CD4-positive, alpha-beta T cell (primary cell): Measurements from ENCODE around the gene RTN3. TPM values are rescaled to one million over a fixed set of nuclear protein-coding genes. Genes with fewer than 3 reads are reported as not detected.
"Not testable (repeated sequence)": the region's sequence is repeated elsewhere in the genome, so short reads cannot be mapped to it uniquely, and the experiment has no call there.

Experiments used
- ATAC-seq: fragments of 200-7000 bp; cut with Tn5 transposase; one replicate; pipeline ENCODE4 v1.10.0; 2022; ENCODE audit warnings: mild to moderate bottlenecking; ENCODE audit not compliant: poor library complexity
- CTCF ChIA-PET: fragments of 350-600 bp; sonication (Branson Sonifier 250); formaldehyde crosslinking; loops from one replicate; lab custom pipeline; 2021; ENCODE audit warnings: antibody characterized with exemption, inconsistent platforms; lab: Charles Lee
- POLR2A ChIA-PET: fragments of 350-600 bp; sonication (Branson Sonifier 250); formaldehyde crosslinking; loops from one replicate; lab custom pipeline; 2021; ENCODE audit warnings: antibody characterized with exemption, inconsistent platforms; lab: Charles Lee
- DNase-seq, 14 experiments: peaks; one replicate each; pipeline ENCODE4 v3.0.0-alpha.2; 2013 to 2020; ENCODE audit warnings: mixed read lengths in 2 of 14
- H3K27ac ChIP-seq, 2 donors: one replicate each; pipeline versions ENCODE4 v1.5.1 to v1.7.0; 2013; ENCODE audit warnings: low read length in 2 of 2, low read depth in 1 of 2, mild to moderate bottlenecking in 1 of 2
- H3K27me3 ChIP-seq, 2 experiments: 1 replicate in 1 of 2; 2 replicates in 1 of 2; pipeline versions ENCODE4 v1.6.1 to v1.7.0; 2013; ENCODE audit warnings: low read length in 2 of 2, control low read depth in 1 of 2, mild to moderate bottlenecking in 1 of 2, moderate library complexity in 1 of 2; ENCODE audit not compliant: insufficient read depth in 2 of 2, control insufficient read depth in 1 of 2
- H3K36me3 ChIP-seq: one replicate; pipeline ENCODE4 v1.6.1; 2013; ENCODE audit warnings: low read length, control low read depth; ENCODE audit not compliant: insufficient read depth
- H3K4me1 ChIP-seq: one replicate; pipeline ENCODE4 v1.6.1; 2013; ENCODE audit warnings: low read length, control low read depth; ENCODE audit not compliant: insufficient read depth
- H3K4me3 ChIP-seq: one replicate; pipeline ENCODE4 v1.5.1; 2013; ENCODE audit warnings: mild to moderate bottlenecking, low read length, moderate library complexity
- H3K9me3 ChIP-seq, 2 experiments: 1 replicate in 1 of 2; 2 replicates in 1 of 2; pipeline versions ENCODE4 v1.6.1 to v1.7.0; 2013; ENCODE audit warnings: low read length in 2 of 2, mild to moderate bottlenecking in 2 of 2, control low read depth in 1 of 2, moderate library complexity in 1 of 2; ENCODE audit not compliant: control insufficient read depth in 1 of 2, insufficient read depth in 1 of 2
- H3K27ac Mint-ChIP-seq: one replicate; pipeline ENCODE4 v1.8.0; 2020; ENCODE audit warnings: mixed read lengths
- H3K27me3 Mint-ChIP-seq: one replicate; pipeline ENCODE4 v1.8.0; 2021; ENCODE audit warnings: mixed read lengths
- H3K36me3 Mint-ChIP-seq: one replicate; pipeline ENCODE4 v1.8.0; 2021; ENCODE audit warnings: low read depth, mixed read lengths
- H3K4me1 Mint-ChIP-seq: one replicate; pipeline ENCODE4 v1.8.0; 2021; ENCODE audit warnings: low read depth, mixed read lengths
- H3K4me3 Mint-ChIP-seq: one replicate; pipeline ENCODE4 v1.8.0; 2020; ENCODE audit warnings: mild to moderate bottlenecking, mixed read lengths
- H3K9me3 Mint-ChIP-seq: one replicate; pipeline ENCODE4 v1.8.0; 2020; ENCODE audit warnings: mixed read lengths
- CTCF ChIP-seq: fragments of 200-600 bp; IDR thresholded peaks from one replicate; pipeline ENCODE4 v1.8.0; 2022; ENCODE audit warnings: antibody characterized with exemption, mild to moderate bottlenecking
- intact Hi-C, 2 experiments: fragments of 100-400 bp; cut with DNase I in 1 of 2; cut with micrococcal nuclease in 1 of 2; formaldehyde crosslinking; loops; one replicate each; pipeline versions ENCODE4 v1.15.1 to v1.9.0; 2023 to 2025; cut with DNase I, micrococcal nuclease
- total RNA-seq, 174 experiments: library from RNA in 2 of 174; stranded (reverse) in 2 of 174; gene quantifications; one replicate each; pipeline ENCODE4 v1.2.3 and lab custom pipeline; 2021 to 2026

RTN3 gene
- total RNA-seq, 2 experiments from 2014 or later = 16.4 to 17.6 TPM

GRCh38 chr11:63769042-63769713 is 87.9 kb downstream of the RTN3 start:
- Mint-ChIP-seq H3K9me3 (no peaks in the 10 kb centered on the region), H3K4me1 (peaks cover 13% of the 10 kb centered on the region), H3K27me3 (peaks cover 11% of the 10 kb centered on the region), H3K36me3 (peaks cover 7% of the 10 kb centered on the region), H3K4me3 (no peak overlapping the region), H3K27ac (no peak overlapping the region)
- H3K27ac ChIP-seq = no peak overlapping the region
- POLR2A ChIA-PET = interaction anchor here (0.6 to 1.6 kb wide), 3 partner anchors 29 to 232 kb away, joined by 3 to 4 read pairs (median 3); partner anchors contain the start of gene RTN3
- H3K9me3 ChIP-seq = peaks cover 0 to 6% of the 10 kb centered on the region in 2 experiments
- H3K4me1 ChIP-seq = peaks cover 20% of the 10 kb centered on the region
- no peaks in the 10 kb centered on the region for H3K36me3 ChIP-seq
- intact Hi-C loops = loop anchor here in 1 of 2 experiments (2.0 to 10.0 kb wide), 4 partner anchors 46 to 380 kb away; no protein-coding TSS in a partner anchor
- TF ChIP-seq CTCF = no peak
- peaks cover 10 to 19% of the 10 kb centered on the region in 2 experiments for H3K27me3 ChIP-seq
- CTCF ChIA-PET = interaction anchor here (0.5 kb wide), 1 partner anchor 1561 kb away, joined by 3 read pairs; no protein-coding TSS in a partner anchor
- peak; percentile 42 for ATAC-seq
- no peak overlapping the region for H3K4me3 ChIP-seq
- DNase-seq = peak in 9 of 14 experiments; percentile 7 to 60 (median 27)

GRCh38 chr11:63769714-63770455 is 88.6 kb downstream of the RTN3 start:
- DNase-seq (peak in 1 of 14 experiments; percentile 22), ATAC-seq (no peak)
- peaks cover 13% of the 10 kb centered on the region for H3K4me1 Mint-ChIP-seq
- Histone ChIP-seq H3K27me3 (peaks cover 10 to 19% of the 10 kb centered on the region in 2 experiments), H3K27ac (no peak overlapping the region), H3K36me3 (no peaks in the 10 kb centered on the region), H3K9me3 (peaks cover 0 to 6% of the 10 kb centered on the region in 2 experiments), H3K4me3 (no peak overlapping the region), H3K4me1 (peaks cover 20% of the 10 kb centered on the region)
- H3K9me3 Mint-ChIP-seq = no peaks in the 10 kb centered on the region
- peaks cover 7% of the 10 kb centered on the region for H3K36me3 Mint-ChIP-seq
- POLR2A ChIA-PET = interaction anchor here (0.7 kb wide), 1 partner anchor 232 kb away, joined by 3 read pairs; no protein-coding TSS in a partner anchor
- no peak for TF ChIP-seq CTCF
- intact Hi-C loops = loop anchor here in 1 of 2 experiments (2.0 to 10.0 kb wide), 4 partner anchors 45 to 379 kb away; no protein-coding TSS in a partner anchor
- H3K27ac Mint-ChIP-seq = no peak overlapping the region
- H3K4me3 Mint-ChIP-seq = peak overlapping the region; percentile 82
- CTCF ChIA-PET = interaction anchor here (0.5 to 0.7 kb wide), 2 partner anchors 67 to 1561 kb away, joined by 3 read pairs; no protein-coding TSS in a partner anchor
- H3K27me3 Mint-ChIP-seq = peaks cover 11% of the 10 kb centered on the region

GRCh38 chr11:63770763-63771162 is 89.5 kb downstream of the RTN3 start:
- ATAC-seq = no peak
- intact Hi-C loops = no loop called here
- Mint-ChIP-seq H3K4me3 (peak overlapping the region; percentile 79), H3K36me3 (peaks cover 7% of the 10 kb centered on the region), H3K4me1 (peaks cover 13% of the 10 kb centered on the region), H3K27ac (no peak overlapping the region), H3K9me3 (no peaks in the 10 kb centered on the region), H3K27me3 (peaks cover 11% of the 10 kb centered on the region)
- Histone ChIP-seq H3K27me3 (peaks cover 10 to 19% of the 10 kb centered on the region in 2 experiments), H3K27ac (no peak overlapping the region), H3K36me3 (no peaks in the 10 kb centered on the region), H3K4me1 (peaks cover 20% of the 10 kb centered on the region), H3K9me3 (peaks cover 0 to 6% of the 10 kb centered on the region in 2 experiments), H3K4me3 (no peak overlapping the region)
- no peak for DNase-seq
- ChIA-PET POLR2A (no interaction called here), CTCF (interaction anchor here (0.7 kb wide), 1 partner anchor 66 kb away, joined by 3 read pairs; no protein-coding TSS in a partner anchor)
- TF ChIP-seq CTCF = no peak

DNA sequence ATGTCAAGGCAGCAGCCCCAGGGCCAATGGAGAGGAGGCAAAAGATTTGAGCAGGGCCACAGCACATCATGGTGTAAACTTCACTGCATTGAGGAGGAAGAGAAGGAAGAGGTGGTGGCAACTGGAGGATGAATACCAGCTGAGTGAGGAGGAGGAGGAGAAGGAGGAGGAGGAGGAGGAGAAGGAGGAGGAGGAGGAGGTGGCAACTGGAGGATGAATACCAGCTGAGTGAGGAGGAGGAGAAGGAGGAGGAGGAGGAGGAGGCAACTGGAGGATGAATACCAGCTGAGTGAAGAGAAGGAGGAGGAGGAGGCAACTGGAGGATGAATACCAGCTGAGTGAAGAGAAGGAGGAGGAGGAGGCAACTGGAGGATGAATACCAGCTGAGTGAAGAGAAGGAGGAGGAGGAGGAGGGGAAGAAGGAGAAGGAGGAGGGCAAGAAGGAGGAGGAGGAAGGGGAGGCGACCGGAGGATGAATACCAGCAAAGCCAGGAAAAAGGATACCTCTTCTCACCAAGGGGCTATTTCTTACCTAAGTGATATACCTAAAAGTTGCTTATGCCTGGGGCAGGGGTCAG is 90.5 kb downstream of the RTN3 start:
- Mint-ChIP-seq H3K4me1 (peaks cover 13% of the 10 kb centered on the region), H3K27me3 (peaks cover 11% of the 10 kb centered on the region)
- H3K36me3 ChIP-seq, H3K27ac ChIP-seq, H3K9me3 Mint-ChIP-seq, H3K36me3 Mint-ChIP-seq, intact Hi-C loops, H3K4me3 Mint-ChIP-seq, ATAC-seq, CTCF ChIA-PET, DNase-seq, H3K9me3 ChIP-seq, H3K4me3 ChIP-seq, H3K27ac Mint-ChIP-seq: not testable (repeated sequence)
- Histone ChIP-seq H3K4me1 (peaks cover 20% of the 10 kb centered on the region), H3K27me3 (peaks cover 10 to 19% of the 10 kb centered on the region in 2 experiments)
- POLR2A ChIA-PET = interaction anchor here (0.7 kb wide), 1 partner anchor 147 kb away, joined by 3 read pairs; no protein-coding TSS in a partner anchor
